GM12875 (cell line): ENCODE data around the gene HLA-DQA2.
"Not testable (repeated sequence)": the region's sequence is repeated elsewhere in the genome, so short reads cannot be mapped to it uniquely, and the experiment has no call there.

ENCODE experiments used
- H3K4me3 ChIP-seq: one replicate; pipeline ENCODE4 v1.5.1; 2011; ENCODE audit warnings: low read depth, low read length, control low read depth
- CTCF ChIP-seq: IDR thresholded peaks from 2 replicates; pipeline ENCODE4 v1.5.1; 2011; ENCODE audit warnings: low read depth, mild to moderate bottlenecking, control low read depth, inconsistent platforms, low read length, moderate library complexity, borderline replicate concordance; ENCODE audit not compliant: insufficient read depth

Gene HLA-DQA2

GRCh38 chr6:32775071-32775470, 33.9 kb downstream of the HLA-DQA2 start:
- TF ChIP-seq CTCF, result no peak
- H3K4me3 ChIP-seq, result no peak overlapping the region

GRCh38 chr6:32779036-32779435, 37.8 kb downstream of the HLA-DQA2 start:
- no peak for TF ChIP-seq CTCF
- no peak overlapping the region for H3K4me3 ChIP-seq

GRCh38 chr6:32782923-32783322, 41.7 kb downstream of the HLA-DQA2 start:
- H3K4me3 ChIP-seq, result not testable (repeated sequence)

GRCh38 chr6:32785781-32786533, 44.8 kb downstream of the HLA-DQA2 start:
- H3K4me3 ChIP-seq, result no peak overlapping the region
- TF ChIP-seq CTCF, result peak; percentile 50; the same call in 1 of the 2 replicates

- H3K4me3 ChIP-seq, result no peak overlapping the region
- no peak for TF ChIP-seq CTCF
Observed at GRCh38 chr6:32790306-32790705, 49.1 kb downstream of the HLA-DQA2 start.

- H3K4me3 ChIP-seq, result no peak overlapping the region
- TF ChIP-seq CTCF, result no peak
Observed at GRCh38 chr6:32792901-32793435, 51.8 kb downstream of the HLA-DQA2 start.

- TF ChIP-seq CTCF, result no peak
- no peak overlapping the region for H3K4me3 ChIP-seq
Observed at GRCh38 chr6:32794510-32794909, 53.3 kb downstream of the HLA-DQA2 start.
